Measurements from ENCODE around the gene ATXN1.
"Not testable (repeated sequence)": the region's sequence is repeated elsewhere in the genome, so short reads cannot be mapped to it uniquely, and the experiment has no call there.

ATXN1 gene

GRCh38 chr6:16291739-16292138 is 469.5 kb downstream of the ATXN1 start:
- no peak for DNase-seq

GRCh38 chr6:16288163-16288562 is 473.1 kb downstream of the ATXN1 start:
- no peak for DNase-seq

GRCh38 chr6:16286151-16286522 is 475.1 kb downstream of the ATXN1 start:
- no peak for DNase-seq

GRCh38 chr6:16285467-16286150 is 475.7 kb downstream of the ATXN1 start:
- DNase-seq = no peak

GRCh38 chr6:16284472-16284871 is 476.8 kb downstream of the ATXN1 start:
- DNase-seq = no peak

- no peak for DNase-seq
These were observed 478.9 kb downstream of the ATXN1 start for GRCh38 chr6:16282370-16282769.

GRCh38 chr6:16279243-16279642 is 482.0 kb downstream of the ATXN1 start:
- DNase-seq = no peak

GRCh38 chr6:16278750-16279149 is 482.5 kb downstream of the ATXN1 start:
- DNase-seq = no peak

- no peak for DNase-seq
These were observed 483.1 kb downstream of the ATXN1 start for GRCh38 chr6:16278048-16278724.

- no peak for DNase-seq
These were observed 483.9 kb downstream of the ATXN1 start for GRCh38 chr6:16277101-16277981.

- DNase-seq = no peak
These were observed 486.2 kb downstream of the ATXN1 start for GRCh38 chr6:16274885-16275589.

- no peak for DNase-seq
These were observed 486.8 kb downstream of the ATXN1 start for GRCh38 chr6:16274483-16274882.

- DNase-seq = no peak
These were observed 488.0 kb downstream of the ATXN1 start for GRCh38 chr6:16273256-16273655.

- DNase-seq = no peak
These were observed 489.1 kb downstream of the ATXN1 start for GRCh38 chr6:16272201-16272600.

GRCh38 chr6:16271428-16271827 is 489.8 kb downstream of the ATXN1 start:
- DNase-seq = no peak

- DNase-seq = no peak
These were observed 491.0 kb downstream of the ATXN1 start for GRCh38 chr6:16270178-16270794.

- DNase-seq = not testable (repeated sequence)
These were observed 491.7 kb downstream of the ATXN1 start for GRCh38 chr6:16269442-16270070.

GRCh38 chr6:16267428-16268263 is 493.6 kb downstream of the ATXN1 start:
- DNase-seq = no peak

- DNase-seq = no peak
These were observed 495.6 kb downstream of the ATXN1 start for GRCh38 chr6:16265351-16266341.

- no peak for DNase-seq
These were observed 496.5 kb downstream of the ATXN1 start for GRCh38 chr6:16264785-16265184.

Data from effector CD8-positive, alpha-beta T cell (primary cell).